ENCODE data around the gene POLH. TPM values are rescaled to one million over a fixed set of nuclear protein-coding genes. Genes with fewer than 3 reads are reported as not detected.

POLH gene
- total and polyA plus RNA-seq, 9 of the 15 experiments (the other 6 are each of a cell fraction or from before 2014, with no cell fraction given) = 5.8 to 31.6 (median 20.6) TPM

DNA sequence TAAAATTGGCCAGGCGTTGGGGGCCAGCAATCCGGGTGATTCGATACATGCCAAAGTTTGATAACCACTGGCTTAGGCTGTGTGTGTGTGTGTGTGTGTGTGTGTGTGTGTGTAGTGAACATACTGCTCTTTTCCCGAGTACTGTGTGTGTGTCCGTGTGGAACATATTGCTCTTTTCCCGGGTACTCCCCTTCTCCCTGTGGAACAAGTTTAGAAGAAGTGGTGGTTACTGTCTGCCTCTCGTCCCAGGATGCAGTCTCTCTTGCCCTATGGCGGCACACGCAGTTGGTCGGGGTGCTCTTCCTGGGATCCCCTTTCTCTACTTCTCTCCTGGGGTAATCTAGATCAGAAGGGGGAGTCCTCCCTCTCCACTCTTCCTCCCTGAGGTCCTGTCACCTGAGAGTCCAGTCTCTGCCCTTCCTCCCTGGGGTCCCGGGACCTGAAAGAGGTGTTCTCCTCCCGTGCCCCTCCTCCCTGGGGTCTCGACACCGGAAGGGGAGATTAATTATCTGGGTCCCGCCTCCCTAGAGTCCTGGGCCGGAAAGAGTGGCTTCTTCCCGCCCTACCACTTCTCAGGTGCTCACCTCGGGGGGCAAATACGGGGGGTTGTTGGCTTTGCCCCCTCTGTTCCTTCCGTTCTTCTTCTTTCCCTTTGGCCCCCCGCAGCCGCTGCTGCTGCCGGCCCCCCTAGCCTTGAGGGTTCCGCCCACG is 52.6 kb downstream of the POLH start (continued):
- TF ChIP-seq, protein P1, sequence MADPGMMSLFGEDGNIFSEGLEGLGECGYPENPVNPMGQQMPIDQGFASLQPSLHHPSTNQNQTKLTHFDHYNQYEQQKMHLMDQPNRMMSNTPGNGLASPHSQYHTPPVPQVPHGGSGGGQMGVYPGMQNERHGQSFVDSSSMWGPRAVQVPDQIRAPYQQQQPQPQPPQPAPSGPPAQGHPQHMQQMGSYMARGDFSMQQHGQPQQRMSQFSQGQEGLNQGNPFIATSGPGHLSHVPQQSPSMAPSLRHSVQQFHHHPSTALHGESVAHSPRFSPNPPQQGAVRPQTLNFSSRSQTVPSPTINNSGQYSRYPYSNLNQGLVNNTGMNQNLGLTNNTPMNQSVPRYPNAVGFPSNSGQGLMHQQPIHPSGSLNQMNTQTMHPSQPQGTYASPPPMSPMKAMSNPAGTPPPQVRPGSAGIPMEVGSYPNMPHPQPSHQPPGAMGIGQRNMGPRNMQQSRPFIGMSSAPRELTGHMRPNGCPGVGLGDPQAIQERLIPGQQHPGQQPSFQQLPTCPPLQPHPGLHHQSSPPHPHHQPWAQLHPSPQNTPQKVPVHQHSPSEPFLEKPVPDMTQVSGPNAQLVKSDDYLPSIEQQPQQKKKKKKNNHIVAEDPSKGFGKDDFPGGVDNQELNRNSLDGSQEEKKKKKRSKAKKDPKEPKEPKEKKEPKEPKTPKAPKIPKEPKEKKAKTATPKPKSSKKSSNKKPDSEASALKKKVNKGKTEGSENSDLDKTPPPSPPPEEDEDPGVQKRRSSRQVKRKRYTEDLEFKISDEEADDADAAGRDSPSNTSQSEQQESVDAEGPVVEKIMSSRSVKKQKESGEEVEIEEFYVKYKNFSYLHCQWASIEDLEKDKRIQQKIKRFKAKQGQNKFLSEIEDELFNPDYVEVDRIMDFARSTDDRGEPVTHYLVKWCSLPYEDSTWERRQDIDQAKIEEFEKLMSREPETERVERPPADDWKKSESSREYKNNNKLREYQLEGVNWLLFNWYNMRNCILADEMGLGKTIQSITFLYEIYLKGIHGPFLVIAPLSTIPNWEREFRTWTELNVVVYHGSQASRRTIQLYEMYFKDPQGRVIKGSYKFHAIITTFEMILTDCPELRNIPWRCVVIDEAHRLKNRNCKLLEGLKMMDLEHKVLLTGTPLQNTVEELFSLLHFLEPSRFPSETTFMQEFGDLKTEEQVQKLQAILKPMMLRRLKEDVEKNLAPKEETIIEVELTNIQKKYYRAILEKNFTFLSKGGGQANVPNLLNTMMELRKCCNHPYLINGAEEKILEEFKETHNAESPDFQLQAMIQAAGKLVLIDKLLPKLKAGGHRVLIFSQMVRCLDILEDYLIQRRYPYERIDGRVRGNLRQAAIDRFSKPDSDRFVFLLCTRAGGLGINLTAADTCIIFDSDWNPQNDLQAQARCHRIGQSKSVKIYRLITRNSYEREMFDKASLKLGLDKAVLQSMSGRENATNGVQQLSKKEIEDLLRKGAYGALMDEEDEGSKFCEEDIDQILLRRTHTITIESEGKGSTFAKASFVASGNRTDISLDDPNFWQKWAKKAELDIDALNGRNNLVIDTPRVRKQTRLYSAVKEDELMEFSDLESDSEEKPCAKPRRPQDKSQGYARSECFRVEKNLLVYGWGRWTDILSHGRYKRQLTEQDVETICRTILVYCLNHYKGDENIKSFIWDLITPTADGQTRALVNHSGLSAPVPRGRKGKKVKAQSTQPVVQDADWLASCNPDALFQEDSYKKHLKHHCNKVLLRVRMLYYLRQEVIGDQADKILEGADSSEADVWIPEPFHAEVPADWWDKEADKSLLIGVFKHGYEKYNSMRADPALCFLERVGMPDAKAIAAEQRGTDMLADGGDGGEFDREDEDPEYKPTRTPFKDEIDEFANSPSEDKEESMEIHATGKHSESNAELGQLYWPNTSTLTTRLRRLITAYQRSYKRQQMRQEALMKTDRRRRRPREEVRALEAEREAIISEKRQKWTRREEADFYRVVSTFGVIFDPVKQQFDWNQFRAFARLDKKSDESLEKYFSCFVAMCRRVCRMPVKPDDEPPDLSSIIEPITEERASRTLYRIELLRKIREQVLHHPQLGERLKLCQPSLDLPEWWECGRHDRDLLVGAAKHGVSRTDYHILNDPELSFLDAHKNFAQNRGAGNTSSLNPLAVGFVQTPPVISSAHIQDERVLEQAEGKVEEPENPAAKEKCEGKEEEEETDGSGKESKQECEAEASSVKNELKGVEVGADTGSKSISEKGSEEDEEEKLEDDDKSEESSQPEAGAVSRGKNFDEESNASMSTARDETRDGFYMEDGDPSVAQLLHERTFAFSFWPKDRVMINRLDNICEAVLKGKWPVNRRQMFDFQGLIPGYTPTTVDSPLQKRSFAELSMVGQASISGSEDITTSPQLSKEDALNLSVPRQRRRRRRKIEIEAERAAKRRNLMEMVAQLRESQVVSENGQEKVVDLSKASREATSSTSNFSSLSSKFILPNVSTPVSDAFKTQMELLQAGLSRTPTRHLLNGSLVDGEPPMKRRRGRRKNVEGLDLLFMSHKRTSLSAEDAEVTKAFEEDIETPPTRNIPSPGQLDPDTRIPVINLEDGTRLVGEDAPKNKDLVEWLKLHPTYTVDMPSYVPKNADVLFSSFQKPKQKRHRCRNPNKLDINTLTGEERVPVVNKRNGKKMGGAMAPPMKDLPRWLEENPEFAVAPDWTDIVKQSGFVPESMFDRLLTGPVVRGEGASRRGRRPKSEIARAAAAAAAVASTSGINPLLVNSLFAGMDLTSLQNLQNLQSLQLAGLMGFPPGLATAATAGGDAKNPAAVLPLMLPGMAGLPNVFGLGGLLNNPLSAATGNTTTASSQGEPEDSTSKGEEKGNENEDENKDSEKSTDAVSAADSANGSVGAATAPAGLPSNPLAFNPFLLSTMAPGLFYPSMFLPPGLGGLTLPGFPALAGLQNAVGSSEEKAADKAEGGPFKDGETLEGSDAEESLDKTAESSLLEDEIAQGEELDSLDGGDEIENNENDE (IDR thresholded peaks at IDR 0.05; ENCODE audit: low read depth, low read length) = no peak
- no peak for TF ChIP-seq ZNF134 (CRISPR knock-in tag; conservative IDR thresholded peaks at IDR 0.05)
- peak; percentile 85 for TF ChIP-seq SMAD1 (IDR thresholded peaks at IDR 0.05; ENCODE audit: low read depth, low read length, partially characterized antibody)
